ENCODE measurements around the gene CAPN7.

DNA sequence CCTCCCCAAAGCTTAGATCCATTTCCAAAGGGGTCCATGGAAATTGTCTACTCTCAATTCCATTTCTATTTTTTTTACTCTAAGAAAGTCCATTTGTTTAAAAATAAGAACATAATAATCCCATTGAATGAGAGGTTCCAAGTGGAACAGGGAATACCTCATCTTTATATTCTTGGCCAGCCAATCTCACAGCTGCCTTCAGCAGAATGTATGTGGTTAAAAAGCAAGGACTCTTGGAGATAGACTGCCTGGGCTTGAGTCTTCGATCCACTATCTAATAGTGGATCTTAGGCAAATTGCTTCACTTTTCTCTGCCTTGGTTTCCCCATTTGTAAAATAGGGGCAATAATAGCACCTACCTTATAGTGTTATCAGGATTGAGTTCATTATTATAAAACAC, 24.5 kb upstream of the CAPN7 start:
- no peak for TF ChIP-seq POLR2A (IDR thresholded peaks at IDR 0.05)
- TF ChIP-seq, protein P1, sequence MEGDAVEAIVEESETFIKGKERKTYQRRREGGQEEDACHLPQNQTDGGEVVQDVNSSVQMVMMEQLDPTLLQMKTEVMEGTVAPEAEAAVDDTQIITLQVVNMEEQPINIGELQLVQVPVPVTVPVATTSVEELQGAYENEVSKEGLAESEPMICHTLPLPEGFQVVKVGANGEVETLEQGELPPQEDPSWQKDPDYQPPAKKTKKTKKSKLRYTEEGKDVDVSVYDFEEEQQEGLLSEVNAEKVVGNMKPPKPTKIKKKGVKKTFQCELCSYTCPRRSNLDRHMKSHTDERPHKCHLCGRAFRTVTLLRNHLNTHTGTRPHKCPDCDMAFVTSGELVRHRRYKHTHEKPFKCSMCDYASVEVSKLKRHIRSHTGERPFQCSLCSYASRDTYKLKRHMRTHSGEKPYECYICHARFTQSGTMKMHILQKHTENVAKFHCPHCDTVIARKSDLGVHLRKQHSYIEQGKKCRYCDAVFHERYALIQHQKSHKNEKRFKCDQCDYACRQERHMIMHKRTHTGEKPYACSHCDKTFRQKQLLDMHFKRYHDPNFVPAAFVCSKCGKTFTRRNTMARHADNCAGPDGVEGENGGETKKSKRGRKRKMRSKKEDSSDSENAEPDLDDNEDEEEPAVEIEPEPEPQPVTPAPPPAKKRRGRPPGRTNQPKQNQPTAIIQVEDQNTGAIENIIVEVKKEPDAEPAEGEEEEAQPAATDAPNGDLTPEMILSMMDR (IDR thresholded peaks at IDR 0.05) = no peak
